Urothelium cell line (cell line): ENCODE data around the gene CD300LF.

Experiments
- DNase-seq: peaks from one replicate; pipeline ENCODE4 v3.0.0; 2011; ENCODE audit warnings: low spot score, mixed read lengths
- FAIRE-seq: peaks from 2 replicates; lab custom pipeline; 2011; peaks lifted over from hg19 to GRCh38; lab: Jason Lieb, UNC

CD300LF gene

DNA sequence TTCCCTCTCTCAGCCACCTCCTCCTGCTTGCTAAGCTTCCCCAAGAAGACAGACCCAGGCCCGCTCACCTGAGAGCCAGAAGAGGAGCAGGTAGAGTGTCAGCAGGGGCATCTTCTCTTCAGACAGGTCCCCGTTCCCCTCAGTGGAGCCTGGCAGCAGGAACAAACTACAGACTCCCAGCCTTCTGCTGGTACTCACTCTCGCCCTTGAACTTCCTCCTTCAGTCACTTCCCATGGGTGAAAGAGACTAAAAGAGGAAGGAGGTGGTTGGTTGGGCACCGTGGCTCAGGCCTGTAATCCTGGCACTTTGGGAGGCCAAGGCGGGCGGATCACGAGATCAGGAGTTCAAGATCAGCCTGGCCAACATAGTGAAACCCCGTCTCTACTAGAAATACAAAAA, at the start of gene CD300LF:
Gene CD300LF (minus strand): TSS at position 168 of the 400 bp plus-strand sequence. CDS start 57 bp downstream, at position 111.
- DNase-seq (no peak), FAIRE-seq (no peak)

- no peak for DNase-seq
- FAIRE-seq, result no peak
Measured at GRCh38 chr17:74761931-74762330, 49.2 kb upstream of the CD300LF start.

DNA sequence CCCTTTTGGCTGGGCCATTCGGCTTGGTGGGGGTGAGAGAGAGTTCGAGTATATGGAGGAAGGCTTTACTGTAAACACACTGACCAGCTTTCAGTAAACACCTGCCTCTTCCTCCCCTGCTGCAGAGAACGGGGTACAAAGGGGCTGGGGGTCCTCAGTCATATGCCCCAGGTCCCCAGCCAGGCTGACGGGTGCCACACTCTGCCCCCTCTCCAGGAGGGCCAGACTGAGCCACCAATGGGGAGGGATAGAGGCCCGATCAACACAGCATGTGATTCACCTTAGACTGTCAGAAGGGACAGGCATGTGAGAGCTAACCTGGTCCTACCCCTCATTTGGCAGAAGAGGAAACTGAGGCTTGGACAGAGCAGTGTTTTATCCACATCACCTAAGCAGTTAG, 48.7 kb upstream of the CD300LF start:
- no peak for DNase-seq
- no peak for FAIRE-seq

GRCh38 chr17:74760404-74761105, 47.8 kb upstream of the CD300LF start:
- DNase-seq (no peak), FAIRE-seq (peak; percentile 56)

DNA sequence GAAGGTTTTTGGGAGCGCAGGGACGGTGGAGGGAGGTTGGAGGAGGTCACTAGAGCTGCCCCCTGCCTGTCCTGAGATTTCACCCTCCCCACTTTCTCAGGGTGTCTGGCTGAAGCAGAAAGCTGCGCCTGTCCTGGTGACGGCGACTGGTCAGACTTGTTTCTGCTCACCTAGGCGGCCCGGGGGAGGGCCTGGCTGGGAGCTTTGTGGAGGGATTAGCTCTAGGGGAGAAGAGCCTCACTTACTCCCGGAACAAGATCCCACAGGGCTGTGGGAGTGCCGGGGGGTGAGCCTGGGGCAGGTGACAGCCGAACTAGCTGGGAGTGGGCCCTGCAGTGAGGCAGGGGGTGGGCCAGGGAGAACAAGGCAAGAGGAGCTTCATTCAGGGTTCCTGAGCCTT, 47.2 kb upstream of the CD300LF start:
- FAIRE-seq (no peak), DNase-seq (no peak)

DNA sequence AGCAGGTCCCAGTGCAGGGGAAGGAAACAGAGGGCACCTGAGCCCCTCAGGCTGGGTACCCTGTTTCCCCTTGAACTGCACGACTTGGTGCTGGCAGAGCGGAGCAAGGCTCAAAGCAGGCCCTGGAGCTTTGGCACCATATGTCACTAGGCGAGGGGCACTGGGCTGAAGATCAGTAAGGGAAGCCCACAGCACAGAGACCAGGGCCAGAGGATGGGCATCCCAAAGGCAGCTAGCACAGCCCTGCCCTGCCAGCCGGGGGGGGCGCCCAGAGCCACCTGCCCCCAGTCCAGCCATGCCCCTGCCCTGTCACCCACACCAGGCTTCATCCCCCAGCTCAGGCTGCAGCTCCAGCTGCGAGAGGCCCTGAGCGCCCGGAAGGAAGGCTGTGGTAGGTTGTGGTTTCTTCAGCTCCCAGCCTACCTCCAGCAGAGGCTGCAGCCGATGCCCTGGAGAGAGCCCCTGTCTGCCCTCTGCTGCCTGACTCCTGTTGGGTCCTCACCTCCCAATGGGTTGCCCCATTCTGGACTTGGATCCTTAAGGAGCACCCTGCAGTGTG, 46.6 kb upstream of the CD300LF start:
- FAIRE-seq (peak; percentile 86), DNase-seq (no peak)

DNA sequence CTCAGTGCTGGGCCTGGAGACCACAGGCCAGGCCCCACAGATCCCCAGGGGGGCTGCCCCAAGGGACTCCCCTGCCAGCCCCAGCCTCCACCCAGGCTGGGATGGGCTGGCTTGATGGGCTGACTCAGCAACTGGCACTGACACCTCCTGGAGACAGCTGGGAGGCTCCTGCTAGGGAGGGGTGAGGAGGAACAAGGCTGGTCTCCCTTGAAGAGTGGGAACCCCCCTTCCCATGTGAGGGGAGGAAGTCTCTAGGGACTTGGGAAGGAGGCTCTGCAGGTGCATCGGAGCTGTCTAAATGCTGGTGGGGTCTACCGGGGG, 46.1 kb upstream of the CD300LF start:
- peak; percentile 32 for FAIRE-seq
- DNase-seq, result no peak

DNA sequence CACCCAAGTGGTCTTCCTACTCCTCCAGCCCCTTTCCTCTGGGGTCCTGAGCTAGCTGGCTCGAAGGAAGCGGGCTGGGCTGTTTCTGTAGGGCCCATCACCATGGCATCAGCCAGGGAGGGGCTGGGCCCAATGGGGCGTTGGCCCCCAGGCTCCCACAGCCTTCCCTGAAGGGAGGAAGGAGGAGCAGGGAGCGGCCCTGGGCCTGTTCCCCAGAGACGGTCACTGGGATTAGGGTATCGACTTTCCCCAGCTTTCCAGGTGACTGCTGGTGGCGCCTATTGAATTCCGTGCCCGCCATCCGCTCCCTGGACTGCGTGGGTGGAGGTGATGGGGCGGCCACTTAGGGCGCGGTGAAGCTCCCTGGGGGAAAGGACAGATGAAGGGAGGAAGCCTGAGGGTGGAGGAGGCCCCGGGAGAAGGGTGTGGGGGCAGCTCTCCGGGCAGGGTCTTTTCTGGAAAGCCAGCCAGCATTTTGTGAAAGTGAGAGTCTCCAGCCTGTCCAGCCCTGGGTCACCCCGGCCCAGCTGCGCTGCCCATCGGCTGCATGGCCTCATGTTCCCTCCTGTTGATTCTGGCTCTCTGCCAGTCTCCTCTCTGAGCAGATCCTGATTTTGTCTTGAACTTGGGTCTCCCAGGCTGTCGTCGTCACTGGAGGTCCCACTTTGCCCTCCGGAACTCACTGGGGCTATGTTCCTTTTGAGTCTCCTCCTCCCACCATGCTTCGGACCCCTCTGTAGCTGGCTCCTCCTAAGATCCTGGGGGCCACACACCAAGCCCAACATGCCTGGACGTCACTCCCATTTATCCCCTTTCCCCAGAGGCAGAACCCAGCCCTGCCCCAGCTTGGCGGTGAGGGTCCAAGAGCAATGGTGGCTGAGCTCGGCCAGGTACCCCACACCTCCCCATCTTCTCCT, 45.5 kb upstream of the CD300LF start:
- peak; percentile 58 for FAIRE-seq
- DNase-seq, result no peak

DNA sequence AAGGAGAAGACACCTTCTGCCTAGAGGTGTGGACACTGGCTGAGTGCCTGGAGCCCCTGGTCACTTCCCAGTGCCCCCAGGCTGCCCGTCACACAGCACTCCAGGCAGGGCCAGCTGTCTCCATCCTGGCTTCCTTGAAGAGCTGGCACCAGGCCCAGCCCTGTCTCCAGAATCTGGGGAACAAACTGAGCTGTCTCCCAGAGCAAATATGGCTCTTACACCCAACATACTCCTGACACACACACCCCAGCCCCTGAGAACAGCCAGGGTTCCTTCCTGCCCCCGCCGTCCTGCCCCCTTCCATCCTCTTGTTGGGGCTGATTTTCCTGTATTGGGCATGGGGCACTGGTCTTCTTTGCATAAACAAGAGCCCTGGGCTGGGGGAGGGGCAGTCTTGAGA, 44.8 kb upstream of the CD300LF start:
- no peak for DNase-seq
- no peak for FAIRE-seq

GRCh38 chr17:74756891-74757290, 44.2 kb upstream of the CD300LF start:
- no peak for FAIRE-seq
- no peak for DNase-seq

GRCh38 chr17:74755533-74755932, 42.8 kb upstream of the CD300LF start:
- DNase-seq (no peak), FAIRE-seq (peak; percentile 63)

DNA sequence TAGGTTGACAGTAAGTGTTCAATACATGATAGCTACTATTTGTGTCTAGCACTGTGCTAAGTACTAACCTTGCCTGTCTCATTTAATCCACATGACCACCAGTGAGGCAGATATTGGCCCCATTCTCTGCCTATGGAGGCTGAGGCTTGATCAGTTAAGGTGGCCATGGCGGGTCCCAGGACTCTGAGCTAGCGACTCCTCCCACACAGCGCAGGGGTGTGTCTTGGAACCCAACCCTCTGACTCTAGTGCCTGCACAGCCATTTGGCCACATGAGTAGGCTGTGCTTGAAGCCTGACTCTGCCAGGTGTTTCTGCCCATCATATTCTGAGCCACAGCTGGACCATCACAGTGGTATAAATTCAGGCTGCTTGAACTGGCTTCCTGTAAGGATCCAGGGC, 42.1 kb upstream of the CD300LF start:
- no peak for DNase-seq
- FAIRE-seq, result no peak

- FAIRE-seq (no peak), DNase-seq (no peak)
Measured at GRCh38 chr17:74752822-74753401, 40.2 kb upstream of the CD300LF start.

GRCh38 chr17:74752415-74752814, 39.7 kb upstream of the CD300LF start:
- no peak for FAIRE-seq
- DNase-seq, result no peak

DNA sequence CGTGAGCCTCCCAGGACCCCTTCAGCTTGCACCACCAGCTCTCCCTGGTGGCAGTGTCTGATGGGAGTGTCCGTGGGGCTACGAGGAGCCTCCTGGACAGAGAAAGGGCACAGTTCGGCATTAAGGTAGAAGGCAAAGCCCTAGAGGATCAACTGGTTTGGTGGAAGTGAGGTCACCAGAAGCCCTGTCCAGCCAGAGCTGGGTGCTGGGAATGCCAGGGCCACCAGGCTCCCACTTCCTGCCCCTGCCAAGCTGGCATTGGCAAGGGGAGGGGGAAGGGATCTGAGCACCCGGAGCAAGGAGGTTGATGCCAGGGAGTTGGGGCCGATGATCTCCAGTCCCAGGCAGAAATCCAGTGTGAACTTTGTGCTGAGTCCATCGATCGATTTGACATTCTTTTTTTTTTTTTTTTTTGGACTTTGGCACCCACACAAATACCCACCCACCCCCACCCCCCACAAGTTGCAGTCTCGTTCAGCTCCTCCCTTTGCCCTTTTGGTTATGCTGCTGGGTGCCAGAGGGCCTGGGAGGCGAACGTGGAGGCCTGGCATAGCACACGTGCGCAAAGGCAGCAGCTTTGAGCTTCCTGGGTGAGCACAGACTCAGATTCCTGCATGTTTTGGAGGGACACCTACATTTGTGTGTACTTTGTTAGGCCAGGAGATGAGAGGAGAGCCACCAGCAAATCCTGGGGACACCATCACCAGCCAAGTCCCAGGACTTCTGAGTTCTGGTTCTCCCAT, 37.8 kb upstream of the CD300LF start:
- FAIRE-seq, result no peak
- DNase-seq, result no peak

- DNase-seq (no peak), FAIRE-seq (no peak)
Measured at GRCh38 chr17:74750039-74750326, 37.3 kb upstream of the CD300LF start.

- peak; percentile 54 for DNase-seq
- peak; percentile 5 for FAIRE-seq
Measured at GRCh38 chr17:74749279-74750038, 36.7 kb upstream of the CD300LF start.

DNA sequence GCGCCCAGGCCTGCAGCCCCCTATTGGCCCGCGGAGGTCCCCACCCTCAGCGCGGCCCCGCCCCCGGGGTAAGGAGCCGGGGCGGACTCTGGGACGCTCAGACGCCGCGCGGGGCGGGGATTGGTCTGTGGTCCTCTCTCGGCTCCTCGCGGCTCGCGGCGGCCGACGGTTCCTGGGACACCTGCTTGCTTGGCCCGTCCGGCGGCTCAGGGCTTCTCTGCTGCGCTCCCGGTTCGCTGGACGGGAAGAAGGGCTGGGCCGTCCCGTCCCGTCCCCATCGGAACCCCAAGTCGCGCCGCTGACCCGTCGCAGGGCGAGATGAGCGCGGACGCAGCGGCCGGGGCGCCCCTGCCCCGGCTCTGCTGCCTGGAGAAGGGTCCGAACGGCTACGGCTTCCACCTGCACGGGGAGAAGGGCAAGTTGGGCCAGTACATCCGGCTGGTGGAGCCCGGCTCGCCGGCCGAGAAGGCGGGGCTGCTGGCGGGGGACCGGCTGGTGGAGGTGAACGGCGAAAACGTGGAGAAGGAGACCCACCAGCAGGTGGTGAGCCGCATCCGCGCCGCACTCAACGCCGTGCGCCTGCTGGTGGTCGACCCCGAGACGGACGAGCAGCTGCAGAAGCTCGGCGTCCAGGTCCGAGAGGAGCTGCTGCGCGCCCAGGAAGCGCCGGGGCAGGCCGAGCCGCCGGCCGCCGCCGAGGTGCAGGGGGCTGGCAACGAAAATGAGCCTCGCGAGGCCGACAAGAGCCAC, 36.0 kb upstream of the CD300LF start, which contains the start of gene NHERF1:
Gene NHERF1 (plus strand): TSS at position 100 of the 750 bp plus-strand sequence. CDS start 219 bp downstream, at position 319.
- DNase-seq (peak; percentile 100), FAIRE-seq (no peak)

DNA sequence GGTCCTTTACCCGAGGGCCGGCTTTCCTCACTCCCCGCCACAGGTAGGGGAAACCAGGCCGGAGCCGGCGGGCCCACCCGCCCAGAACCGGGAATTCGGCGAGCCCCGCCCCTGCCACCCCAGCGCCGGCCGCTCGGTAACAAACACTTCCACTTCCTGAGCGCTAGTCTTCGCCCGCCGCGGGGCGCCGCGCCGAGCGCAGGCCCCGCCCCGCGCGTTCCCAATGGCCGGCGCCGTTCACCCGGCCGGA, 35.5 kb upstream of the CD300LF start:
- no peak for DNase-seq
- FAIRE-seq, result no peak

DNA sequence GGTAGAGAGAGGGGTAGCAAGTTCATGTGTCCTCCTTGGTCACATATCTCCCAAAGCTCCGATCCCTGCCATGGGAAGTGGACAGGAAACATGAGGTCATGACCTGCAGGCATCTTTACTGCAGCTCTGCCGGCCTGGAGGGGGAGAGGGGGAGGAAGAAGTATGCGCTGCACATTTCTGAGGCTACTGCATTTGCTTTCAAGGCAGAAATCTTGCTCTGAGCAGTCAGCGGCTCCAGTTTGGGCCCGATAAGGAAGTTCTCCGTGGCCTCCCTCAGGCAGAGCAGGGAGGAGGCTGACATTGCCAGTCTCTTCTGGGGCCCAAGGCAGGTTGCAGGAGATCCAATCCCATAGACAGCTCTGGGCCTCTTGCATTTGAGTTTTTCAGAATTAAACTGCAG, 34.2 kb upstream of the CD300LF start:
- FAIRE-seq (no peak), DNase-seq (no peak)
